ENCODE measurements around the gene SEC14L2. TPM values are rescaled to one million over a fixed set of nuclear protein-coding genes. Genes with fewer than 3 reads are reported as not detected.

The SEC14L2 gene
- total RNA-seq, 4 donors from 2014 or later: 16.6 to 45.4 (median 28.2) TPM

DNA sequence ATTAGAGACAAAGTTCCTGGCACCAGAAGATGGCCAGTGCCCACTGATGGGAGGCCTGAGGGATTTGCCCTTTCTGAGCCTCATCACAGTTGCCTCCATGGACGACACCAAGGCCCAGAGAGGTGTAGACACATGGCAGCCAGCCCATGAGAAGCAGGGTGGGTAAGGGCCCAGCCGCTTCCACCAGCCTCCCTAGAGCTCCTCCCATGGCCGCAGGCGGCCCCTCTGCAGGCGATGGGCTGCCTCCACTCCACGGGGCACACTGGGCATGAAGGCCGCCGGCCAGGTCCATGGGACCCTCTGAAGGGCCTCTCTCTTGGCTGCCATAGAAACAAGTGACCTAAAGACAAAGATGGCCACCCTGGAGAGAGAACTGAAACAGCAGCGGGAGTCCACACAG lies 25.5 kb upstream of the SEC14L2 start:
- Histone ChIP-seq H3K4me3 (no peak overlapping the region), H3K9me3 (no peaks in the 10 kb centered on the region), H3K4me1 (no peaks in the 10 kb centered on the region), H3K36me3 (peaks cover 0 to 2% (median 0%) of the 10 kb centered on the region in 3 donors), H3K27me3 (no peaks in the 10 kb centered on the region), H3K27ac (no peak overlapping the region)
- WGBS, 2 donors: 100% methylated on average over 1 of the region's 9 CpGs; no CpG with 5 or more reads in 1 of the 2 donors
- DNase-seq: no peak
- TF ChIP-seq, protein P1, sequence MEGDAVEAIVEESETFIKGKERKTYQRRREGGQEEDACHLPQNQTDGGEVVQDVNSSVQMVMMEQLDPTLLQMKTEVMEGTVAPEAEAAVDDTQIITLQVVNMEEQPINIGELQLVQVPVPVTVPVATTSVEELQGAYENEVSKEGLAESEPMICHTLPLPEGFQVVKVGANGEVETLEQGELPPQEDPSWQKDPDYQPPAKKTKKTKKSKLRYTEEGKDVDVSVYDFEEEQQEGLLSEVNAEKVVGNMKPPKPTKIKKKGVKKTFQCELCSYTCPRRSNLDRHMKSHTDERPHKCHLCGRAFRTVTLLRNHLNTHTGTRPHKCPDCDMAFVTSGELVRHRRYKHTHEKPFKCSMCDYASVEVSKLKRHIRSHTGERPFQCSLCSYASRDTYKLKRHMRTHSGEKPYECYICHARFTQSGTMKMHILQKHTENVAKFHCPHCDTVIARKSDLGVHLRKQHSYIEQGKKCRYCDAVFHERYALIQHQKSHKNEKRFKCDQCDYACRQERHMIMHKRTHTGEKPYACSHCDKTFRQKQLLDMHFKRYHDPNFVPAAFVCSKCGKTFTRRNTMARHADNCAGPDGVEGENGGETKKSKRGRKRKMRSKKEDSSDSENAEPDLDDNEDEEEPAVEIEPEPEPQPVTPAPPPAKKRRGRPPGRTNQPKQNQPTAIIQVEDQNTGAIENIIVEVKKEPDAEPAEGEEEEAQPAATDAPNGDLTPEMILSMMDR (IDR thresholded peaks at IDR 0.05): no peak
- no peak for TF ChIP-seq POLR2A (IDR thresholded peaks at IDR 0.05)
- intact Hi-C loops (cut with DNase I): no loop called here

DNA sequence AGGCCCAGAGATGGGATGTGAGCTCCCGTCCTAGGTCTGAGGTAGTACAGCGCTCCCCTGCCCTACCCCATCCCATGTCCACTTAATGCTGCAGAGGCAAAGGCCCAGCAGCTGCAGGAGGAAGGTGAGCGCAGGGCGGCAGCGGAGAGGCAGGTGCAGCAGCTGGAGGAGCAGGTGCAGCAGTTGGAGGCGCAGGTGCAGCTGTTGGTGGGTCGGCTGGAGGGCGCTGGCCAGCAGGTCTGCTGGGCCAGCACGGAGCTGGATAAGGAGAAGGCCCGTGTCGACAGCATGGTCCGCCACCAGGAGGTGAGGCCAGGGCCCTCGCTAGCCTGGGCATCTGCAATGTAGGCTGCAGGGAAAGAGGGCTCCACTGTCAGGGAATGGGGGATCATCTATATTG lies 24.8 kb upstream of the SEC14L2 start:
- Histone ChIP-seq H3K36me3 (peaks cover 0 to 4% (median 0%) of the 10 kb centered on the region in 3 donors), H3K27me3 (no peaks in the 10 kb centered on the region), H3K9me3 (no peaks in the 10 kb centered on the region), H3K4me3 (no peak overlapping the region), H3K4me1 (no peaks in the 10 kb centered on the region), H3K27ac (no peak overlapping the region)
- WGBS, 2 donors: 62 to 73% methylated on average over 4 to 8 of the region's 13 CpGs
- TF ChIP-seq, protein P1 (IDR thresholded peaks at IDR 0.05): no peak
- no peak for TF ChIP-seq POLR2A (IDR thresholded peaks at IDR 0.05)
- intact Hi-C loops (cut with DNase I): no loop called here
- no peak for DNase-seq

DNA sequence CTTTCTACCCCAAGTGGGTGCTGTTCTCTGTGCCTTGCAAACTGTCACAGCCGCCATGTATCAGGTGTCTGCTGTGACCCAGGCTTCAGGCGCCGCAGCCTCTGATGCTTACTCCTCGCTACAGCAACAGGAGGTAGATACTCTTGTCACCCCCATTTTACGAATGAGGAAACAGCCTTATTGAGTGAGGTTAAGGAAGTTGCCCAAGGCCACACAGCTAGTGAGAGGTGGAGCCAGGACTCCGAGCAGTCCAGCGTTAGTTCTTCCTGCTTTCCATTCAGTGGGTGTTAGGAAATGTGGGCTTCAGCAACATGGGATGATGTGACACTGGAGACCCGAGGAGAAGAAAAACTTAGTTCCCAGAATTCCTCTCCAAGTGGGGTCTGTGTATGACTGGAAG lies 23.9 kb upstream of the SEC14L2 start:
- H3K36me3 ChIP-seq: peaks cover 0 to 13% (median 0%) of the 10 kb centered on the region in 3 donors
- DNase-seq: no peak
- H3K4me1 ChIP-seq: no peaks in the 10 kb centered on the region
- H3K27me3 ChIP-seq: no peaks in the 10 kb centered on the region
- H3K9me3 ChIP-seq: no peaks in the 10 kb centered on the region
- intact Hi-C loops (cut with DNase I): no loop called here
- no peak overlapping the region for H3K27ac ChIP-seq
- WGBS, 2 donors: 43 to 78% methylated on average over 2 to 5 of the region's 8 CpGs
- TF ChIP-seq POLR2A (IDR thresholded peaks at IDR 0.05): no peak
- TF ChIP-seq, protein P1 (IDR thresholded peaks at IDR 0.05): no peak
- no peak overlapping the region for H3K4me3 ChIP-seq

DNA sequence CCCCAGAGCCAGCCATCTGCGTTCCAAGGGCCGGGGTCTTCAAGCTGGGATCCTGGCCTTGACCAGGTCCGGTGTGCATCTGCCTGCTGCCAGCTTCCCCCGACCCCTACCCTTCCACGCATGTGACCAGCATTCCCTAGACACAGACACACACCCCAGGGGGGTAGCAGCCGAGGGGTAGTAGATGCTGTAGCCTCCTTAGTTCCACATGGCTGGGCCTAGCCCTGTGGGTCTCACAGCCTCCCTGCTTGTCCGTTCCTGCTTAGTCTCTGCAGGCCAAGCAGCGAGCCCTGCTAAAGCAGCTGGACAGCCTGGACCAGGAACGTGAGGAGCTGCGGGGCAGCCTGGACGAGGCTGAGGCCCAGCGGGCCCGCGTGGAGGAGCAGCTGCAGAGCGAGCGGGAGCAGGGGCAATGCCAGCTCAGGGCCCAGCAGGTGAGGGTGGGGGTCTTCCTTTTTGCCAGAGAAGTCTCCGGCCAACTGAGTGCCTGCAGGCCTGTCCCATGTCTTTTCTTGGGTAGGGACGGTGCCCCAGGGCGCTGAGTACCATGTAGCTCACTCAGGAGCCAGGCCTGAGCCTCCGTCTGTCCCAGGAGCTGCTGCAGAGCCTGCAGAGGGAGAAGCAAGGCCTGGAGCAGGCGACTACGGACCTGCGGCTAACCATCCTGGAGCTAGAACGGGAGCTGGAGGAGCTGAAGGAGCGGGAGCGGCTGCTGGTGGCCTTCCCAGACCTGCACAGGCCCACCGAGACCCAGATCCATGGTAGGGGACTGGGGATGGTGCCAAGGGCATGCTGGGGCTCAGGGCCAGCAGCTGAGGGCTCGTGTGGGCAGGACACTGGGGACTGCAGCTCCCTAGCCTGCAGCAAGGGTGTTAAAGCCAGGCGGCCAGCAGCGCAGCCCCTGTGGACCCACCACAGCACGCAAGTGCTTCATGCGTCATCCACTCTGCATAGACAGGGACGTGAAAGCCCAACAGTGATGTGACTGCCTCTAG lies 23.2 kb upstream of the SEC14L2 start:
- Histone ChIP-seq H3K4me1 (no peaks in the 10 kb centered on the region), H3K4me3 (no peak overlapping the region), H3K27me3 (no peaks in the 10 kb centered on the region), H3K9me3 (no peaks in the 10 kb centered on the region), H3K36me3 (peaks cover 0 to 14% (median 0%) of the 10 kb centered on the region in 3 donors), H3K27ac (no peak overlapping the region)
- TF ChIP-seq POLR2A (IDR thresholded peaks at IDR 0.05): no peak
- TF ChIP-seq, protein P1 (IDR thresholded peaks at IDR 0.05): no peak
- intact Hi-C loops (cut with DNase I): no loop called here
- 60 to 86% methylated on average over 2 to 12 of the region's 33 CpGs for WGBS, 2 donors
- DNase-seq: no peak

DNA sequence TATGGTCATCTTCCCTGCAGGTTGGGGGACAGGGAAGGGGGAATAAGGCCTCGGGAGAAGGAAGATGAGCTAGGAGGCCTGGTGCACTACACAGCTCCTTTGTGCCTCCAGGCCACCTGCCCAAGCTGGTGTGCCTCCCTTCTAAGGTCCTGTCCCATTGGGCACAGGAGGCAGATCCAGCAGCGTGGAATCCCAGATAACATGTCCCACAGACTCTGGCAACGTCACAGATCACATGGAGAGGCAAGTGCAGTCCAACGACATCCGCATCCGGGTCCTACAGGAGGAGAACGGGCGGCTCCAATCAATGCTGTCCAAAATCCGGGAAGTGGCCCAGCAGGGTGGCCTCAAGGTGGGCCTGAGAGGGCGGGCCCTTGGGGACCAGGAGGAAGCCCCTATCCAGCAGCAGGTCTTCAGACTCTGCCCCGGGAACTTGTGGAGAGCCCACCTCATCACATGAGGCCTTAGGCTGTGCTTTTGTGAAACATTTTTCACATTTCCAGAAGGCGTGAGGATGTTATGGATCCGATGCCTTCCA lies 21.4 kb upstream of the SEC14L2 start:
- Histone ChIP-seq H3K4me1 (no peaks in the 10 kb centered on the region), H3K36me3 (peaks cover 0 to 28% (median 0%) of the 10 kb centered on the region in 3 donors), H3K9me3 (no peaks in the 10 kb centered on the region), H3K27ac (no peak overlapping the region), H3K4me3 (no peak overlapping the region), H3K27me3 (no peaks in the 10 kb centered on the region)
- 91 to 94% methylated on average over 3 to 5 of the region's 13 CpGs for WGBS, 2 donors
- DNase-seq: no peak
- intact Hi-C loops (cut with DNase I): no loop called here
- TF ChIP-seq, protein P1 (IDR thresholded peaks at IDR 0.05): no peak
- TF ChIP-seq POLR2A (IDR thresholded peaks at IDR 0.05): no peak

Measured in esophagus squamous epithelium (tissue), 5 donors.